ENCODE measurements around the gene SCO2. TPM values are rescaled to one million over a fixed set of nuclear protein-coding genes. Genes with fewer than 3 reads are reported as not detected.

SCO2 gene
- total and polyA plus RNA-seq, 2 of the 13 experiments (the other 11 are each of a cell fraction or from before 2014, with no cell fraction given), result 0.32 to 3.7 TPM

DNA sequence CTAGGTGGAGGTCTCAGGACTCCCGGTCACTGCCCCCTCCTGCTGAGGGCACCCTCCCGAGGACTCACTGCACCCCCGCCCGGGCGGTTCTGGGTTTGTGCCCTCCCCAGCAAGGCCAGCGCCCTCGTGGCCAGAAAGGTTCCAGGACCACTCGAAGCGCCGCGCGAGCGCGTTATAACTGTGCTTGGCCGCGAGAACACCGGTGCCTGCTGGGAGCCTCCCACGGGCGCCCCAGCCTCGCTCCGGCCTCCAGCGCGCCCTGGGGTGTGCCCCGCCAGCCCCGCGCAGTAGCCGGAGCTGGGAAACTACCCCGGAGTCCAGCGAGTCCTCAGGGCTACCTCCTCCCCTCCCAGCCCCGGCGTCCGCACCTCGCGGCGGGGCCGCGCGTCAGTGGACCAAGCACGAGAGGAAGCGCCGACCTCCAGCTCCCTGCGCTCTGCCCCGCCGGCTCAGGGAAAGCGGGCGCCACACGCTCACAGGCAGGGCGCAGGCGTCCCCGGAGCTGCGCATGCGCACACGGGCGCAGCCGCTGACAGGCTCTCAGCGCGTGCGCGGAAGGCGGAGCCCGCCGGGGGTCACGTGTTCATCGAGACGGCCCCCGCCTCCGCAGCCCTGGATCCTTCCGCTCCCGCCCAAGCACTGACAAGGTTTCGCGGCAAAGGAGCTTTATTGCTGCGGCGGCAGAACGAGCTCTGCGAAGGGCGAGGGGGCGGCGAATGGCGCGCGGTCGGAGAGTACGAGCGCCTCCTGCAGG lies at the start of gene SCO2 (continued):
- TF ChIP-seq, protein P1, sequence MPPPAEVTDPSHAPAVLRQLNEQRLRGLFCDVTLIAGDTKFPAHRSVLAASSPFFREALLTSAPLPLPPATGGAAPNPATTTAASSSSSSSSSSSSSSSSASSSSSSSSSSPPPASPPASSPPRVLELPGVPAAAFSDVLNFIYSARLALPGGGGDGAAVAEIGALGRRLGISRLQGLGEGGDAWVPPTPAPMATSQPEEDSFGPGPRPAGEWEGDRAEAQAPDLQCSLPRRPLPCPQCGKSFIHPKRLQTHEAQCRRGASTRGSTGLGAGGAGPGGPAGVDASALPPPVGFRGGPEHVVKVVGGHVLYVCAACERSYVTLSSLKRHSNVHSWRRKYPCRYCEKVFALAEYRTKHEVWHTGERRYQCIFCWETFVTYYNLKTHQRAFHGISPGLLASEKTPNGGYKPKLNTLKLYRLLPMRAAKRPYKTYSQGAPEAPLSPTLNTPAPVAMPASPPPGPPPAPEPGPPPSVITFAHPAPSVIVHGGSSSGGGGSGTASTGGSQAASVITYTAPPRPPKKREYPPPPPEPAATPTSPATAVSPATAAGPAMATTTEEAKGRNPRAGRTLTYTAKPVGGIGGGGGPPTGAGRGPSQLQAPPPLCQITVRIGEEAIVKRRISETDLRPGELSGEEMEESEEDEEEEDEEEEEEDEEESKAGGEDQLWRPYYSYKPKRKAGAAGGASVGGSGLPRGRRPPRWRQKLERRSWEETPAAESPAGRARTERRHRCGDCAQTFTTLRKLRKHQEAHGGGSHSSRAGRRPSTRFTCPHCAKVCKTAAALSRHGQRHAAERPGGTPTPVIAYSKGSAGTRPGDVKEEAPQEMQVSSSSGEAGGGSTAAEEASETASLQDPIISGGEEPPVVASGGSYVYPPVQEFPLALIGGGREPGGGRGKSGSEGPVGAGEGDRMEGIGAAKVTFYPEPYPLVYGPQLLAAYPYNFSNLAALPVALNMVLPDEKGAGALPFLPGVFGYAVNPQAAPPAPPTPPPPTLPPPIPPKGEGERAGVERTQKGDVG (CRISPR knock-in tag; IDR thresholded peaks at IDR 0.05; ENCODE audit: borderline replicate concordance), result peak; percentile 52
- TF ChIP-seq, protein P2, sequence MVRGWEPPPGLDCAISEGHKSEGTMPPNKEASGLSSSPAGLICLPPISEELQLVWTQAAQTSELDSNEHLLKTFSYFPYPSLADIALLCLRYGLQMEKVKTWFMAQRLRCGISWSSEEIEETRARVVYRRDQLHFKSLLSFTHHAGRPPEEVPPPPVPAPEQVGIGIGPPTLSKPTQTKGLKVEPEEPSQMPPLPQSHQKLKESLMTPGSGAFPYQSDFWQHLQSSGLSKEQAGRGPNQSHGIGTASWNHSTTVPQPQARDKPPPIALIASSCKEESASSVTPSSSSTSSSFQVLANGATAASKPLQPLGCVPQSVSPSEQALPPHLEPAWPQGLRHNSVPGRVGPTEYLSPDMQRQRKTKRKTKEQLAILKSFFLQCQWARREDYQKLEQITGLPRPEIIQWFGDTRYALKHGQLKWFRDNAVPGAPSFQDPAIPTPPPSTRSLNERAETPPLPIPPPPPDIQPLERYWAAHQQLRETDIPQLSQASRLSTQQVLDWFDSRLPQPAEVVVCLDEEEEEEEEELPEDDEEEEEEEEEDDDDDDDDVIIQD (CRISPR knock-in tag; IDR thresholded peaks at IDR 0.05; ENCODE audit: low read depth), result peak; percentile 38; the same call in 1 of the 2 replicates
- TF ChIP-seq DPF2 (CRISPR knock-in tag; IDR thresholded peaks at IDR 0.05; ENCODE audit: borderline replicate concordance, low read depth), result no peak
- TF ChIP-seq, protein P3, sequence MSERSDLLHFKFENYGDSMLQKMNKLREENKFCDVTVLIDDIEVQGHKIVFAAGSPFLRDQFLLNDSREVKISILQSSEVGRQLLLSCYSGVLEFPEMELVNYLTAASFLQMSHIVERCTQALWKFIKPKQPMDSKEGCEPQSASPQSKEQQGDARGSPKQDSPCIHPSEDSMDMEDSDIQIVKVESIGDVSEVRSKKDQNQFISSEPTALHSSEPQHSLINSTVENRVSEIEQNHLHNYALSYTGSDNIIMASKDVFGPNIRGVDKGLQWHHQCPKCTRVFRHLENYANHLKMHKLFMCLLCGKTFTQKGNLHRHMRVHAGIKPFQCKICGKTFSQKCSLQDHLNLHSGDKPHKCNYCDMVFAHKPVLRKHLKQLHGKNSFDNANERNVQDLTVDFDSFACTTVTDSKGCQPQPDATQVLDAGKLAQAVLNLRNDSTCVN (CRISPR knock-in tag; IDR thresholded peaks at IDR 0.05; ENCODE audit: borderline replicate concordance), result peak; percentile 56; the same call in 1 of the 2 replicates
- TF ChIP-seq ZSCAN30 (CRISPR knock-in tag; IDR thresholded peaks at IDR 0.05), result no peak
- TF ChIP-seq SIN3B (IDR thresholded peaks at IDR 0.05; ENCODE audit: low read length), result no peak
- no peak for TF ChIP-seq TBX3 (IDR thresholded peaks at IDR 0.05; ENCODE audit: borderline replicate concordance)
- 0 out of 2 replicates have a peak, but pooled peaks have one; percentile 38 for TF ChIP-seq SP140L (CRISPR knock-in tag; IDR thresholded peaks at IDR 0.05; ENCODE audit: borderline replicate concordance)
- TF ChIP-seq, protein P4, sequence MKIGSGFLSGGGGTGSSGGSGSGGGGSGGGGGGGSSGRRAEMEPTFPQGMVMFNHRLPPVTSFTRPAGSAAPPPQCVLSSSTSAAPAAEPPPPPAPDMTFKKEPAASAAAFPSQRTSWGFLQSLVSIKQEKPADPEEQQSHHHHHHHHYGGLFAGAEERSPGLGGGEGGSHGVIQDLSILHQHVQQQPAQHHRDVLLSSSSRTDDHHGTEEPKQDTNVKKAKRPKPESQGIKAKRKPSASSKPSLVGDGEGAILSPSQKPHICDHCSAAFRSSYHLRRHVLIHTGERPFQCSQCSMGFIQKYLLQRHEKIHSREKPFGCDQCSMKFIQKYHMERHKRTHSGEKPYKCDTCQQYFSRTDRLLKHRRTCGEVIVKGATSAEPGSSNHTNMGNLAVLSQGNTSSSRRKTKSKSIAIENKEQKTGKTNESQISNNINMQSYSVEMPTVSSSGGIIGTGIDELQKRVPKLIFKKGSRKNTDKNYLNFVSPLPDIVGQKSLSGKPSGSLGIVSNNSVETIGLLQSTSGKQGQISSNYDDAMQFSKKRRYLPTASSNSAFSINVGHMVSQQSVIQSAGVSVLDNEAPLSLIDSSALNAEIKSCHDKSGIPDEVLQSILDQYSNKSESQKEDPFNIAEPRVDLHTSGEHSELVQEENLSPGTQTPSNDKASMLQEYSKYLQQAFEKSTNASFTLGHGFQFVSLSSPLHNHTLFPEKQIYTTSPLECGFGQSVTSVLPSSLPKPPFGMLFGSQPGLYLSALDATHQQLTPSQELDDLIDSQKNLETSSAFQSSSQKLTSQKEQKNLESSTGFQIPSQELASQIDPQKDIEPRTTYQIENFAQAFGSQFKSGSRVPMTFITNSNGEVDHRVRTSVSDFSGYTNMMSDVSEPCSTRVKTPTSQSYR (CRISPR knock-in tag; IDR thresholded peaks at IDR 0.05; ENCODE audit: borderline replicate concordance), result no peak; the same call in 1 of the 2 replicates
- TF ChIP-seq ZNF569 (CRISPR knock-in tag; IDR thresholded peaks at IDR 0.05; ENCODE audit: borderline replicate concordance), result no peak
- TF ChIP-seq, protein P5, sequence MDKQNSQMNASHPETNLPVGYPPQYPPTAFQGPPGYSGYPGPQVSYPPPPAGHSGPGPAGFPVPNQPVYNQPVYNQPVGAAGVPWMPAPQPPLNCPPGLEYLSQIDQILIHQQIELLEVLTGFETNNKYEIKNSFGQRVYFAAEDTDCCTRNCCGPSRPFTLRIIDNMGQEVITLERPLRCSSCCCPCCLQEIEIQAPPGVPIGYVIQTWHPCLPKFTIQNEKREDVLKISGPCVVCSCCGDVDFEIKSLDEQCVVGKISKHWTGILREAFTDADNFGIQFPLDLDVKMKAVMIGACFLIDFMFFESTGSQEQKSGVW (CRISPR knock-in tag; IDR thresholded peaks at IDR 0.05; ENCODE audit: borderline replicate concordance), result no peak
- TF ChIP-seq, protein P6, sequence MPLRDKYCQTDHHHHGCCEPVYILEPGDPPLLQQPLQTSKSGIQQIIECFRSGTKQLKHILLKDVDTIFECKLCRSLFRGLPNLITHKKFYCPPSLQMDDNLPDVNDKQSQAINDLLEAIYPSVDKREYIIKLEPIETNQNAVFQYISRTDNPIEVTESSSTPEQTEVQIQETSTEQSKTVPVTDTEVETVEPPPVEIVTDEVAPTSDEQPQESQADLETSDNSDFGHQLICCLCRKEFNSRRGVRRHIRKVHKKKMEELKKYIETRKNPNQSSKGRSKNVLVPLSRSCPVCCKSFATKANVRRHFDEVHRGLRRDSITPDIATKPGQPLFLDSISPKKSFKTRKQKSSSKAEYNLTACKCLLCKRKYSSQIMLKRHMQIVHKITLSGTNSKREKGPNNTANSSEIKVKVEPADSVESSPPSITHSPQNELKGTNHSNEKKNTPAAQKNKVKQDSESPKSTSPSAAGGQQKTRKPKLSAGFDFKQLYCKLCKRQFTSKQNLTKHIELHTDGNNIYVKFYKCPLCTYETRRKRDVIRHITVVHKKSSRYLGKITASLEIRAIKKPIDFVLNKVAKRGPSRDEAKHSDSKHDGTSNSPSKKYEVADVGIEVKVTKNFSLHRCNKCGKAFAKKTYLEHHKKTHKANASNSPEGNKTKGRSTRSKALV (CRISPR knock-in tag; IDR thresholded peaks at IDR 0.05), result peak; percentile 91
- TF ChIP-seq SMAD3 (CRISPR knock-in tag; IDR thresholded peaks at IDR 0.05), result 0 out of 2 replicates have a peak, but pooled peaks have one; percentile 31
- no peak for TF ChIP-seq SOX13 (IDR thresholded peaks at IDR 0.05)
- TF ChIP-seq SOX13 (CRISPR knock-in tag; conservative IDR thresholded peaks at IDR 0.05 in 1 of 2, IDR thresholded peaks at IDR 0.05 in 1 of 2), result peak in 1 of 2 experiments; percentile 31; a peak in 1 of 4 replicates

Measured in HepG2 (cell line).